Stimulated activated CD4-positive, alpha-beta T cell treated with anti-CD3 and anti-CD28 coated beads, Interleukin-4, amount 100 ng/mL, for 4 hours (primary cell): ENCODE data around the gene GSG1.

Experiments used
- DNase-seq, 2 experiments: peaks; one replicate each; pipeline ENCODE4 v3.0.0-alpha.2; 2020

The GSG1 gene

DNA sequence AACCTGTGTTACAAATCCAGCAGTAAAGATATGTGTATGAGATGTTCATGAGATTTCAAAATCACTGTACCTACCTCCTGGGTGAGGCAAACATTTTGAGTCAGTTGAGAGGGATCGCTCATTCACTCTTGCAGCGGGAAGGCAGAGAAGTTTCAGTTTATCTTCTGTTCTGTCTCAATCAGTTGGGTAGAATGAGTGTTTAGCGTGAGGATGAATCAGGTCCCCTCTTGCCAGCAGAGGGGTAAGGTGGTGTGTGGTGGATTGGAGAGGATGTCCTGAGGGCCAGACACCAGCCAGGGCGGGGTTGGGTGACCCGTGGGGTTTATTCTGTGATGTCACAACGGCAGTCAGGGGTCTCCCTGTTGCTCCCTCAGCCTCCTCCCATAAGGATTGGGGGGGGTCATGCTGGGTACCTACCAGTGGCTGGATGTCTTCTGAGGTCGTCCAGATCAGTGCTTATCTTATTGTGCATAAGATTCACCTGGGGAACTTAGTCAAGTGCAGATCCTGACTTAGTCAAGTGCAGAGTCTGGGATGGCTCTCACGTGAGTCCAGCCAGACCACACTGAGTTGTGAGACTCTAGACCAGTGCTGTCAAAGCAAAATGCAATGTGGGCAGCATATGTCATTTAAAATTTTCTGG is at the start of gene GSG1:
GSG1 (minus strand) TSS at position 277 of the 643 bp plus-strand sequence; CDS start at position 122, 155 bp downstream.
- DNase-seq, result no peak

DNA sequence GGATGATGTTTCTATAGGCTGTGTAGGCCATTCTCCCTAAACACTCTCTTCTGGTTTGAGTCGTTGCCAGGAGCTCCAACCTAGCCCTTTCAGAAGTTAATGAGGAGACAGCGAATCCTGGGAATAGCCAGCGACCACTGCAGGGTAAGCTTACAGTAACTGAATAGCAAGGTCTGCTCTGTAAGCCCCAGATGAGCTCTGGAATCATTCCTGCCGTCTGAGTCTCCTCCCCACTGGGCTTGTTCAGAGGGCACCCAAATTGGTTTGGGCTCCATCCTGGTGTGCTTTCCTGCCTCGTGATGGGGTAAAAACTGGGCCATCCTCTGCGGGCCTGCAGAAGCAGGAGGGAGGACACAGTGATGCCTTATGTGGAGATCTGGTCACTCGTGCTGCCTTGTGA is 49.7 kb upstream of the GSG1 start:
- no peak for DNase-seq

GRCh38 chr12:13152756-13153155 is 49.3 kb upstream of the GSG1 start:
- DNase-seq, result no peak

DNA sequence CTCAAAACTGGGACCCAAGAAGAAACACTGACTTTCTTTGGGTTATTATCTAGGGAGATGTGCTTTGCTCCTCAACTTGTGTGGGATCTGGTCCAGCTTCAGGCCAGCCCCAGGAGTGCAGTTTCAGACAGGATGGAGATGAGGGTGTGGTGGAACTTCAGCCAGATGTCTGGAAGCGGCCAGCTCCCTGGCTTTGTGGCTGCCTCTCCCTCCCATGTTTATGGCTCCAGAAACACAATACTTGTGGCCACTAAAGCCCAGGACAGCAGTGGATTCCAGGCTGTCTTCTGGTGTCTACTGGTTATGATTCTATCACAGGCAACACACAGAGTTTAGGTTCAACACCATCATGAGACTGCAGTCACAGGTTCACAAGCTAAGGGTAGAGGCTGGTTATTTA is 48.8 kb upstream of the GSG1 start:
- no peak for DNase-seq

DNA sequence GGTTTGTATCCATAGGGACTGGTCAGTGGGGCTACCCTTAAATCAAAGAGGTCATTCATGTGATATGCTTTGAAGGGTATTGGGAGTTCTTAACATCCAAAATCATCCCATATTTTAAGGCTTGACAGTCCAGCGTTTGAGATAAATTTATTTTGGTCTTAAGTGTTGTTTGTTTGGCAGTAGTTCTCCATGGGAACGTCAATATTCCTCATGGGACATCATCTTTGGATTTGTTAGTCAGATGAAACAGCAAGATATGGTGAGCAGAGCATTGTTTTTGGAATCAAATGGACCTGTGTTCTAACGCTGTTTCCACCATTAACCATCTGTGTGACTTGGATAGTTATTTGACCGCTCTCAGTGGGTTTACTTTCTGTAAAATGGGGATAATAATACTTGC is 45.9 kb upstream of the GSG1 start:
- no peak for DNase-seq

DNA sequence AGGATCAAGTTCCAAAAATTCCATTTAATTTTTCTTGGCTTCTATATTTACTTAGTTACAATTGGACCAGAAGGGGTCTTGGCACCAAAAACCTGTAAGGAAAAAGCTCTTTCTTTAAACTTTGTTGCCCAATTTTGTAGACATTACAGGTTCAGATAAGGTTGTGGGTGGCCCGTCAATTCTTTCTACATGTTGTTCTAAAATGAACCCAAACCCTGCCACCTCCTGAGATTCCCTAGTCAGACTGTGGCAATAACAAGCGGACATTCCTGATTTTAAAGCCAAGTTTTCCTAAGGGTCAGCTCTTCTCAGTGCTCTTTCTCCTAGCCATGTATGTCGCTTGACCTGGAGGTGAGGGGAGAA is 45.0 kb upstream of the GSG1 start:
- no peak for DNase-seq

GRCh38 chr12:13147688-13148484 is 44.4 kb upstream of the GSG1 start:
- DNase-seq, result no peak

DNA sequence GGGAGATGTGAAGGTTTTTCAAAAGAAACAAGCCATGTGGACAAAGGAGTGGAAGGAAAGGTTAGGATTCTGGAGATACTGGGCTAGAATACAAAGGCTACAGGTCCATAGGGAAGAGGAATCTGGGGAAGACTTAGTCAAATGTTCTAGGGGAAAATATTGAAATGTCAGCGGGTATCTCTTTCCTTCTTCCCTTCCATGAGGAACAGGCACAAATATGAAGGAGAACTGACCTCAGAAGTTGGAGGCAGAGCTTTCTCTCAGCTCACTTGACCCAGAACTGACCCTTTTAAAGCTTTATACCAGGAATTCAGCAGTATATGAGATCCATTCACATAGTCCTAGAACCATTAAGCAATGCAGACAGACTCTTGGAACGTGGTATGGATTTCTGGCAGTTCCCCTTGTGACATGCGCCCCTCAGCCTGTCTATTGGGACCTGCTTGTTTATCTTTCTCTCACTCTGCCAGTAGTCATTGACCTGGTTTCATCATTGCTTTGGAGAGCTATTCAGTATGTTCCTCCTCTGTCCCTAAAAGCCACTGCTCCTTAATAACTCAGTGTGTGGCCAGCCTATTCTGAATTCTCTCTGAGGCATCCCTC is 43.0 kb upstream of the GSG1 start:
- no peak for DNase-seq

GRCh38 chr12:13144266-13144828 is 40.9 kb upstream of the GSG1 start:
- DNase-seq, result no peak

- DNase-seq, result no peak
Observed at GRCh38 chr12:13142747-13143146, 39.3 kb upstream of the GSG1 start.

DNA sequence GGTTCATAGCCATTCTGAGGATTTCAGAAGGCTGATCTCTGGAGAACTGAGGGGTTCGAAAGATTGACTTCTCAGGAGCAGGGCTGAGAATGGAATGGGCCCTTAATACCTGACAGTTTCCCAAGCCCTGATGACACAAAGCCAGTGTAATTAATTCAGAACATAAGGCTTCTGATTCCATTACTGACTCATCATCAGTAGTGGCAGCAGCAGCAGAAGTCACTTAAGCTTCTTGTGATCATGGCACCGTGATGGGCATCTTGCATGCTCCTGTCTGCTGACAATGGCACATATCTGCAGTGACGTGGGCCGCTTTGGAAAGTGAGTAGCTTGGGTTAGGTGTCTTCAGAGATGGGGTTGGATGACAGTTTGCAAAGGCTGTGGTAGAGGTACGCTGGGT is 38.2 kb upstream of the GSG1 start:
- DNase-seq, result no peak

- no peak for DNase-seq
Observed at GRCh38 chr12:13135371-13136178, 32.1 kb upstream of the GSG1 start.

GRCh38 chr12:13133886-13134285 is 30.4 kb upstream of the GSG1 start:
- no peak for DNase-seq

- DNase-seq, result no peak
Observed at GRCh38 chr12:13130981-13131380, 27.5 kb upstream of the GSG1 start.

DNA sequence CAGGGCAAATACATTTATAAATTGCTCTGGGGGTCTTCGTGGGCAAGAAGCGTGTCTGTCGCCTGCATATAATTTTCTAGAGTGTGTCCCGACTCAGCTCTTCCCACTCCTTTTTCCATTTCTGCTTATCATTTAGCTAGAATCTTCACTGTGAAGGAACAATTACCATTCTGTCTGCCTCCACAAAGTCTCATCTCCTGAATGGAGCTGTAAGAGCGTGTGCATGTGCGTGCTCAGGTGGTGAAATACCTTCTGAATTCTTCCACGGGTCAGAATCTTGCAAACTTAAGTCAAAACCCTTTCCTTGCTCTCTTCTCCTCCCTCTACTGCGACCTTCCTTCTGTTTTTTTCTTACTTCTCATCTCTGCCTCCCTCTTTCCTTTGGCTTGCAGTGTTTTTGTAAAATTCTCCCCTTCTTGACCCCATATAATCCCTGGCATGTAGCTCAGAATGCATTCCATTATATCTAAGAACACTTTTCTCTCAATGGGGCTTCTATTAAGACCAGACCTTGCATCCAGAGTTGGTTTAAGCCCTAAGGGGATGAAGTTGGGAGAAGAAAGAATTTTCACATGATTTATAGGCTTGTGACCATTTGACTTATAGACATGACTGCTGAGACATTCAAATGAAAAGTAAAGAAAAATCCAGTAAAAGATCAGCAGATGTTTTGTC is 25.0 kb upstream of the GSG1 start:
- no peak for DNase-seq

DNA sequence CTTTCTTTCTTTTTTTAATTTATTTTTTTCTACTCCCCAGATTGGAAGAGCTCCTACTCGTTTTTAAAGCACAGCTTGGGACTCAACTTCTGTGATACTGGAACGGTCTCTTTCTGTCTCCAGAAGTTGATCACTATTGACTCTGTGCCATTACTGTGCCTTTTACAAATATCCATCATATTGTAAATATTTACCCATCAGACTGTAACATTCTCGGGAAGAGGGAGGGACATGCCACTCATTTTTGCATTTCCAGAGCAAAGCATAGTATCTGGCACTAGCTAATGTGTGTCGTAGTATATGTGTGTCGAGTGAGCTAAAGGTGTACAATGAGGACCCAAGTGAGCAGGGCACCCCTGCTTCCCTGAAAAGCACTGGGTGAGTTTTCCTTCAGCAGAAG is 24.0 kb upstream of the GSG1 start:
- DNase-seq, result no peak

- DNase-seq, result no peak
Observed at GRCh38 chr12:13126494-13126893, 23.0 kb upstream of the GSG1 start.

DNA sequence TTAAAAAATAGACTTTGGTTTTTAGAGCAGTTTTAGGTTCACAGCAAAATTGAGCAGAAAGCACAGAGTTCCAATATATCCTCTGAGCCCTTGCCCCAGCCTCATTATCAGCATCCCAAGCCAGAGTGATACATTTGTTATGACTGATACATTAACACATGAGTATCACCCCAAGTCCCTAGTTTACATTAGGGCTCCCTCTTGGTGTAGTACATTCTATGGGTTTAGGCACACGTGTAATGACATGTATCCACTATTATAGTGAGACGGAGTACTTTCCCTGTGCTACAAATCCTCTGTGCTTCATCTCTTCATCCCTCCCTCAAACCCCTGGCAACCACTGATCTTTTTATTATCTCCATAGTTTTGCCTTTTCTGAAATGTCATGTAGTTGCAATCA is 22.5 kb upstream of the GSG1 start:
- DNase-seq, result no peak

- no peak for DNase-seq
Observed at GRCh38 chr12:13124656-13125505, 21.4 kb upstream of the GSG1 start.

- no peak for DNase-seq
Observed at GRCh38 chr12:13121568-13121967, 18.1 kb upstream of the GSG1 start.

DNA sequence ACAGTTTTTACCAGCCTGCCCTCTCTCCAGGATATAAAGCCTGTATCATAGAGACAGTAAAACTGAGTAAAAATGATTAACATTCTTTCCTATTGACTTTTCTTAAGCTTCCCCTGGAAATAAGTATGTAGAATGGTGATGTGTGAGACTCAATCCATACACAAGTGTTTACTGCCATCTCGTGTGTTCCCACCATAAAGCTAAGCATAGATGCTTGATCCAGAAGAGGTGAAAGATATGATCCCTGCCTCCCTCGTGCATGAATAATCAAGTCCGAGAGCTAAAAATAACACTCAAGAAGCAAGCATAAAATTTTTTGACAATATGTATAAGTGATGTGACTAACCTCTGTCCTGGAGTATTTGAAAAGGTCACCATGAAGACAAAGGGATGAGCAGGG is 16.9 kb upstream of the GSG1 start:
- no peak for DNase-seq

- no peak for DNase-seq
Observed at GRCh38 chr12:13119826-13120225, 16.4 kb upstream of the GSG1 start.
